C4-2B (cell line): ENCODE measurements around the gene SPO11.

Experiments
- H3K27ac ChIP-seq: fragments of 450-650 bp; 2 replicates; pipeline ENCODE4 v1.5.1; 2017
- ZFX ChIP-seq: fragments of 450-650 bp; IDR thresholded peaks from 2 replicates; pipeline ENCODE4 v1.6.1; 2017
- TF ChIP-seq, protein P1 (sequence below): fragments of 450-650 bp; conservative IDR thresholded peaks from 2 replicates; pipeline ENCODE4 v1.5.1; 2017; ENCODE audit warnings: mild to moderate bottlenecking

SPO11 gene

GRCh38 chr20:57293995-57294394 lies 35.6 kb upstream of the SPO11 start:
- H3K27ac ChIP-seq, result no peak overlapping the region
- TF ChIP-seq, protein P1, sequence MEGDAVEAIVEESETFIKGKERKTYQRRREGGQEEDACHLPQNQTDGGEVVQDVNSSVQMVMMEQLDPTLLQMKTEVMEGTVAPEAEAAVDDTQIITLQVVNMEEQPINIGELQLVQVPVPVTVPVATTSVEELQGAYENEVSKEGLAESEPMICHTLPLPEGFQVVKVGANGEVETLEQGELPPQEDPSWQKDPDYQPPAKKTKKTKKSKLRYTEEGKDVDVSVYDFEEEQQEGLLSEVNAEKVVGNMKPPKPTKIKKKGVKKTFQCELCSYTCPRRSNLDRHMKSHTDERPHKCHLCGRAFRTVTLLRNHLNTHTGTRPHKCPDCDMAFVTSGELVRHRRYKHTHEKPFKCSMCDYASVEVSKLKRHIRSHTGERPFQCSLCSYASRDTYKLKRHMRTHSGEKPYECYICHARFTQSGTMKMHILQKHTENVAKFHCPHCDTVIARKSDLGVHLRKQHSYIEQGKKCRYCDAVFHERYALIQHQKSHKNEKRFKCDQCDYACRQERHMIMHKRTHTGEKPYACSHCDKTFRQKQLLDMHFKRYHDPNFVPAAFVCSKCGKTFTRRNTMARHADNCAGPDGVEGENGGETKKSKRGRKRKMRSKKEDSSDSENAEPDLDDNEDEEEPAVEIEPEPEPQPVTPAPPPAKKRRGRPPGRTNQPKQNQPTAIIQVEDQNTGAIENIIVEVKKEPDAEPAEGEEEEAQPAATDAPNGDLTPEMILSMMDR, result no peak
- TF ChIP-seq ZFX, result no peak

GRCh38 chr20:57294550-57294949 lies 35.1 kb upstream of the SPO11 start:
- no peak for TF ChIP-seq ZFX
- TF ChIP-seq, protein P1, result no peak
- H3K27ac ChIP-seq, result no peak overlapping the region

- H3K27ac ChIP-seq, result no peak overlapping the region
- TF ChIP-seq ZFX, result no peak
- TF ChIP-seq, protein P1, result no peak
Measured at GRCh38 chr20:57298457-57298856, 31.1 kb upstream of the SPO11 start.

- TF ChIP-seq, protein P1, result no peak
- TF ChIP-seq ZFX, result no peak
- no peak overlapping the region for H3K27ac ChIP-seq
Measured at GRCh38 chr20:57301026-57301425, 28.6 kb upstream of the SPO11 start.

- TF ChIP-seq, protein P1, result no peak
- TF ChIP-seq ZFX, result no peak
- H3K27ac ChIP-seq, result no peak overlapping the region
Measured at GRCh38 chr20:57306747-57307146, 22.9 kb upstream of the SPO11 start.

- no peak overlapping the region for H3K27ac ChIP-seq
- TF ChIP-seq, protein P1, result no peak
- TF ChIP-seq ZFX, result no peak
Measured at GRCh38 chr20:57308451-57309271, 20.9 kb upstream of the SPO11 start.

DNA sequence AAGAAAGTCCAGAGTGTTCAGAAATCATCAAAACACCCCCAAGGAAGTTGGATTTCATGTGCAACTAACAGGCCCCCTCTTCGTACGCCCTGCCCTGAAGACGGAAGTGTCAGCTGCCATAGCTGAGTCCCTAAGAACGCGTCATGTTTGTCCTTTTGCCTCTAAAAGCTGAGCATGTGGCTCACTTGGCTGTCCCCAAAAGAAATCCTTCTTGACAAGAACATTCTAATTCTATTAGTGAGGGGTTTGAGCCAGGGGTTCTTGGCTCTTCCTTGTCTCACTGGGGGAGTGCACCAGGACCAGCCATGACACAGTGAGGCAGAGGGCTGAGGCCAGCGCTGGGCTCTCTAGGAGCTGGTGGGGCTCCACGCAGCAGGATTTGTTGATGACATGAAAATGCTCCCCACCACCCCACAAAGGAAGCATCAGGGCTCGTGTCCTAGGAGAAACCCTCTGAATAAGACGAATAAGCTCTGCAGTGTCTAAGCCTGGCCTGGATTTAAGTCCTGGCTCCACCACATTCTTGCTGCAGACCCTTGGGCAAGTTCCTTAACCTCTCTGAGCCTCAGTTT lies 20.0 kb upstream of the SPO11 start:
- no peak overlapping the region for H3K27ac ChIP-seq
- no peak for TF ChIP-seq ZFX
- TF ChIP-seq, protein P1, result no peak
